K562 (cell line): ENCODE data around the gene PHLDB3. TPM values are rescaled to one million over a fixed set of nuclear protein-coding genes. Genes with fewer than 3 reads are reported as not detected.

Experiments used
- CGGBP1 ChIP-seq: fragments of 250-450 bp; sonication (Bioruptor Pico); IDR thresholded peaks from 2 replicates; pipeline ENCODE4 v1.9.0; 2021; ENCODE audit warnings: mild to moderate bottlenecking
- CHD7 ChIP-seq: fragments of 200-600 bp; sonication (generic); IDR thresholded peaks from one replicate; pipeline ENCODE4 v1.6.1; 2012; ENCODE audit warnings: mild to moderate bottlenecking, low read depth, low read length, inconsistent platforms
- ETS1 ChIP-seq: conservative IDR thresholded peaks from 2 replicates; pipeline ENCODE4 v1.6.1; 2011; ENCODE audit warnings: low read depth, mild to moderate bottlenecking, low read length; ENCODE audit not compliant: control insufficient read depth
- FIP1L1 ChIP-seq: fragments of 200-400 bp; formaldehyde crosslinking; IDR thresholded peaks from 2 replicates; pipeline ENCODE4 v1.6.1; 2018; ENCODE audit warnings: mild to moderate bottlenecking, low read depth, low read length; ENCODE audit not compliant: poor library complexity, severe bottlenecking
- KDM5B ChIP-seq: fragments of 200-600 bp; sonication (generic); IDR thresholded peaks from 2 replicates; pipeline ENCODE4 v1.6.1; 2012; ENCODE audit warnings: low read depth, mild to moderate bottlenecking, moderate library complexity, low read length, control low read depth, inconsistent platforms; ENCODE audit not compliant: insufficient replicate concordance
- POLR2G ChIP-seq: fragments of 200-400 bp; formaldehyde crosslinking; IDR thresholded peaks from 2 replicates; pipeline ENCODE4 v1.6.1; 2017; ENCODE audit warnings: low read depth, mild to moderate bottlenecking, antibody characterized with exemption, low read length, moderate library complexity
- PYGO2 ChIP-seq: fragments of 450-650 bp; IDR thresholded peaks from 2 replicates; pipeline ENCODE4 v1.6.1; 2016; ENCODE audit warnings: mild to moderate bottlenecking, missing genetic modification characterization, moderate library complexity, missing compliant biosample characterization
- RBFOX2 ChIP-seq: fragments of 200-400 bp; formaldehyde crosslinking; IDR thresholded peaks from 2 replicates; pipeline ENCODE4 v1.6.1; 2017; ENCODE audit warnings: low read depth, mild to moderate bottlenecking, low read length, moderate library complexity
- RBM22 ChIP-seq: fragments of 200-400 bp; formaldehyde crosslinking; IDR thresholded peaks from 2 replicates; pipeline ENCODE4 v1.6.1; 2018; ENCODE audit warnings: low read length, low read depth; ENCODE audit not compliant: poor library complexity, severe bottlenecking
- SMAD4 ChIP-seq: fragments of 250-450 bp; sonication (Bioruptor Pico); conservative IDR thresholded peaks from 2 replicates; pipeline ENCODE4 v1.8.0; 2021; ENCODE audit warnings: inconsistent platforms, mild to moderate bottlenecking, moderate library complexity
- SRSF7 ChIP-seq: fragments of 200-400 bp; formaldehyde crosslinking; optimal IDR thresholded peaks from 2 replicates; pipeline ENCODE3; 2017; ENCODE audit warnings: mild to moderate bottlenecking, low read depth, low read length
- ZBTB7A ChIP-seq: IDR thresholded peaks from 2 replicates; pipeline ENCODE4 v1.6.1; 2011; ENCODE audit warnings: low read depth, mild to moderate bottlenecking, low read length, moderate library complexity, borderline replicate concordance; ENCODE audit not compliant: control insufficient read depth
- ZC3H11A ChIP-seq: IDR thresholded peaks from 2 replicates; pipeline ENCODE4 v1.6.1; 2012; ENCODE audit warnings: low read depth, low read length, improper control_type of control experiment
- ZNF140 ChIP-seq: fragments of 250-450 bp; sonication (Bioruptor Pico); IDR thresholded peaks from 2 replicates; pipeline ENCODE4 v1.8.0; 2021; ENCODE audit warnings: moderate library complexity, mild to moderate bottlenecking, inconsistent platforms
- ZNF23 ChIP-seq: fragments of 250-450 bp; sonication (Bioruptor Pico); IDR thresholded peaks from 2 replicates; pipeline ENCODE4 v1.4.0; 2020; ENCODE audit warnings: mild to moderate bottlenecking
- polyA plus RNA-seq, 8 experiments: library from polyadenylated mRNA; depleted of rRNA in 4 of 8; stranded (reverse) in 5 of 8; unstranded in 3 of 8; fragments of >200 nt; fragmentation: Nextera tagmentation in 2 of 8; fragmentation: Illumina TruSeq in 1 of 8; extraction: Ambion mirVana in 2 of 8; extraction: Trizol in 1 of 8; gene quantifications; 2 replicates each; pipeline versions ENCODE4 v1.2.1 to v1.2.3, GENCODE V29; 2011 to 2014; ENCODE audit warnings: inconsistent platforms in 1 of 8, missing spikeins in 1 of 8
- total RNA-seq, 7 experiments: library from RNA; depleted of rRNA in 6 of 7; stranded (reverse); fragments of >200 nt in 6 of 7; fragmentation: Illumina TruSeq in 2 of 7; extraction: Trizol in 2 of 7; gene quantifications; 2 replicates each; pipeline versions ENCODE4 v1.2.1 to v1.2.3, GENCODE V29; 2011 to 2021; ENCODE audit warnings: low replicate concordance in 1 of 7

Gene PHLDB3
- total and polyA plus RNA-seq, 9 of the 15 experiments (the other 6 are each of a cell fraction or from before 2014, with no cell fraction given), result 0.04 to 23.5 (median 3.9) TPM

- TF ChIP-seq CHD7 (no peak), ZC3H11A (no peak), RBM22 (no peak), KDM5B (no peak), ZNF23 (CRISPR knock-in tag) (no peak), CGGBP1 (CRISPR knock-in tag) (no peak), FIP1L1 (peak; percentile 82), SMAD4 (no peak), PYGO2 (tag) (no peak), SRSF7 (no peak), RBFOX2 (peak; percentile 47), ZBTB7A (no peak; the same call in 1 of the 2 replicates), ZNF140 (CRISPR knock-in tag) (no peak), POLR2G (peak; percentile 73), ETS1 (0 out of 2 replicates have a peak, but pooled peaks have one; percentile 20)
These were observed 28.5 kb upstream of the PHLDB3 start, which contains the start of gene ZNF575 (continued) for GRCh38 chr19:43532962-43533545.
